Nephron progenitor cell (in vitro differentiated cells): ENCODE measurements around the gene LLCFC1.

Experiments used
- DNase-seq: peaks from one replicate; pipeline ENCODE4 v3.0.0; 2021
- H3K27ac Mint-ChIP-seq: 2 replicates; pipeline ENCODE4 v1.8.0; 2021; ENCODE audit warnings: mild to moderate bottlenecking, moderate library complexity, mixed read lengths
- H3K27me3 Mint-ChIP-seq: 2 replicates; pipeline ENCODE4 v1.8.0; 2021; ENCODE audit warnings: mild to moderate bottlenecking, low read depth, mixed read lengths; ENCODE audit not compliant: poor library complexity
- H3K36me3 Mint-ChIP-seq: 2 replicates; pipeline ENCODE4 v1.8.0; 2021; ENCODE audit warnings: low read depth, mixed read lengths
- H3K4me1 Mint-ChIP-seq: 2 replicates; pipeline ENCODE4 v1.8.0; 2021; ENCODE audit warnings: mixed read lengths
- H3K4me3 Mint-ChIP-seq: 2 replicates; pipeline ENCODE4 v1.8.0; 2021; ENCODE audit warnings: mild to moderate bottlenecking, moderate library complexity, mixed read lengths
- H3K9me3 Mint-ChIP-seq: 2 replicates; pipeline ENCODE4 v1.8.0; 2021; ENCODE audit warnings: mild to moderate bottlenecking, moderate library complexity, mixed read lengths
- CTCF ChIP-seq: fragments of 200-600 bp; sonication (generic); IDR thresholded peaks from 2 replicates; pipeline ENCODE4 v1.5.0; 2021; ENCODE audit warnings: antibody characterized with exemption

Gene LLCFC1

GRCh38 chr7:142898377-142899170, 40.7 kb upstream of the LLCFC1 start:
- H3K27ac Mint-ChIP-seq: no peak overlapping the region
- H3K36me3 Mint-ChIP-seq: peaks cover 5% of the 10 kb centered on the region
- H3K4me1 Mint-ChIP-seq: no peaks in the 10 kb centered on the region
- TF ChIP-seq CTCF: no peak
- H3K9me3 Mint-ChIP-seq: peaks cover 17% of the 10 kb centered on the region
- no peak for DNase-seq
- peaks cover 54% of the 10 kb centered on the region for H3K27me3 Mint-ChIP-seq
- no peak overlapping the region for H3K4me3 Mint-ChIP-seq

- DNase-seq: no peak
- Mint-ChIP-seq H3K9me3 (peaks cover 25% of the 10 kb centered on the region), H3K27me3 (peaks cover 53% of the 10 kb centered on the region), H3K4me1 (no peaks in the 10 kb centered on the region), H3K36me3 (peaks cover 5% of the 10 kb centered on the region), H3K27ac (no peak overlapping the region), H3K4me3 (no peak overlapping the region)
- no peak for TF ChIP-seq CTCF
These were observed 39.6 kb upstream of the LLCFC1 start for GRCh38 chr7:142899661-142900060.

- H3K4me1 Mint-ChIP-seq: no peaks in the 10 kb centered on the region
- peak overlapping the region; percentile 46 for H3K27ac Mint-ChIP-seq
- DNase-seq: no peak
- H3K36me3 Mint-ChIP-seq: peaks cover 9% of the 10 kb centered on the region
- H3K4me3 Mint-ChIP-seq: no peak overlapping the region
- TF ChIP-seq CTCF: no peak
- peaks cover 41% of the 10 kb centered on the region for H3K27me3 Mint-ChIP-seq
- peaks cover 32% of the 10 kb centered on the region for H3K9me3 Mint-ChIP-seq
These were observed 37.6 kb upstream of the LLCFC1 start for GRCh38 chr7:142901426-142902259.

- DNase-seq: no peak
- H3K27ac Mint-ChIP-seq: no peak overlapping the region
- TF ChIP-seq CTCF: no peak
- H3K9me3 Mint-ChIP-seq: peaks cover 32% of the 10 kb centered on the region
- H3K27me3 Mint-ChIP-seq: peaks cover 25% of the 10 kb centered on the region
- H3K4me3 Mint-ChIP-seq: no peak overlapping the region
- H3K4me1 Mint-ChIP-seq: no peaks in the 10 kb centered on the region
- H3K36me3 Mint-ChIP-seq: peaks cover 9% of the 10 kb centered on the region
These were observed 35.2 kb upstream of the LLCFC1 start for GRCh38 chr7:142904128-142904527.

- Mint-ChIP-seq H3K27me3 (peaks cover 21% of the 10 kb centered on the region), H3K9me3 (peaks cover 32% of the 10 kb centered on the region), H3K4me1 (no peaks in the 10 kb centered on the region), H3K27ac (no peak overlapping the region), H3K36me3 (peaks cover 9% of the 10 kb centered on the region), H3K4me3 (no peak overlapping the region)
- no peak for DNase-seq
- no peak for TF ChIP-seq CTCF
These were observed 33.5 kb upstream of the LLCFC1 start for GRCh38 chr7:142905759-142906158.
